Activated CD8-positive, alpha-beta memory T cell treated with anti-CD3 and anti-CD28 coated beads, Interleukin-2, amount 10 ng/mL, durations not matched to agents 7 days and 5 days (primary cell): Measurements from ENCODE around the gene PPT2. TPM values are rescaled to one million over a fixed set of nuclear protein-coding genes. Genes with fewer than 3 reads are reported as not detected.

Experiments used
- ATAC-seq: fragments of 150-1000 bp; cut with Tn5 transposase; one replicate; pipeline ENCODE4 v1.10.0; 2021; ENCODE audit warnings: moderate library complexity
- CTCF ChIA-PET: fragments of 350-600 bp; sonication (Branson Sonifier 250); formaldehyde crosslinking; loops from one replicate; lab custom pipeline; 2021; ENCODE audit warnings: antibody characterized with exemption; lab: Charles Lee
- DNase-seq: peaks from one replicate; pipeline ENCODE4 v3.0.0-alpha.2; 2020
- H3K27ac Mint-ChIP-seq: one replicate; pipeline ENCODE4 v1.8.0; 2021; ENCODE audit warnings: mild to moderate bottlenecking, mixed read lengths
- H3K27me3 Mint-ChIP-seq: one replicate; pipeline ENCODE4 v1.8.0; 2021; ENCODE audit warnings: mixed read lengths
- H3K36me3 Mint-ChIP-seq: one replicate; pipeline ENCODE4 v1.8.0; 2021; ENCODE audit warnings: mild to moderate bottlenecking, mixed read lengths
- H3K4me1 Mint-ChIP-seq: one replicate; pipeline ENCODE4 v1.8.0; 2021; ENCODE audit warnings: mixed read lengths
- H3K4me3 Mint-ChIP-seq: one replicate; pipeline ENCODE4 v1.8.0; 2021; ENCODE audit warnings: mild to moderate bottlenecking, moderate library complexity, mixed read lengths
- H3K9me3 Mint-ChIP-seq: one replicate; pipeline ENCODE4 v1.8.0; 2022; ENCODE audit warnings: low read depth, mixed read lengths
- total RNA-seq, 2 experiments: library from RNA; stranded (reverse); gene quantifications; one replicate each; pipeline ENCODE4 v1.2.3, GENCODE V29; 2021

PPT2 gene
- total RNA-seq, 2 experiments from 2014 or later = 13.9 to 21.9 TPM

DNA sequence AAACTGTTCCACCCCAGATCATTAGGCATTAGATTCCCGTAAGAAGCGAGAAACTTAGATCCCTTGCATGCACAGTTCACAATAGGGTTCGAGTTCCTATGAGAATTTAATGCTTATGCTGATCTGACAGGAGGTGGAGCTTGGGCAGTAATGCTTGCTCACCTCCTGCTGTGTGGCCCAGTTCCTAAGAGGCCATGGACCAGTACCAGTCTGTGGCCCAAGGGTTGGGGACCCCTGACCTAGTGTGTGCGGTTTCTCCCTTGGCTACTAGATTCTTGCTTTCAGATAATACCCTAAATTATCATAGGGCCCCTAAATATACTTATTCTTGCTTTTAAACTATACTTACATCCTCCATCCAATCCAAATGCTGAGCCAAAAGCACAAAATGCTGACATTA is 40.4 kb downstream of the PPT2 start:
- Mint-ChIP-seq H3K27ac (peak overlapping the region; percentile 99), H3K36me3 (peaks cover 14% of the 10 kb centered on the region), H3K4me1 (peaks cover 26% of the 10 kb centered on the region), H3K27me3 (no peaks in the 10 kb centered on the region), H3K9me3 (no peaks in the 10 kb centered on the region), H3K4me3 (peak overlapping the region; percentile 95)
- ATAC-seq (no peak), DNase-seq (no peak)
- CTCF ChIA-PET = interaction anchor here (0.7 to 2.7 kb wide), 3 partner anchors 12 to 76 kb away, joined by 4 to 16 read pairs (median 8); no protein-coding TSS in a partner anchor

DNA sequence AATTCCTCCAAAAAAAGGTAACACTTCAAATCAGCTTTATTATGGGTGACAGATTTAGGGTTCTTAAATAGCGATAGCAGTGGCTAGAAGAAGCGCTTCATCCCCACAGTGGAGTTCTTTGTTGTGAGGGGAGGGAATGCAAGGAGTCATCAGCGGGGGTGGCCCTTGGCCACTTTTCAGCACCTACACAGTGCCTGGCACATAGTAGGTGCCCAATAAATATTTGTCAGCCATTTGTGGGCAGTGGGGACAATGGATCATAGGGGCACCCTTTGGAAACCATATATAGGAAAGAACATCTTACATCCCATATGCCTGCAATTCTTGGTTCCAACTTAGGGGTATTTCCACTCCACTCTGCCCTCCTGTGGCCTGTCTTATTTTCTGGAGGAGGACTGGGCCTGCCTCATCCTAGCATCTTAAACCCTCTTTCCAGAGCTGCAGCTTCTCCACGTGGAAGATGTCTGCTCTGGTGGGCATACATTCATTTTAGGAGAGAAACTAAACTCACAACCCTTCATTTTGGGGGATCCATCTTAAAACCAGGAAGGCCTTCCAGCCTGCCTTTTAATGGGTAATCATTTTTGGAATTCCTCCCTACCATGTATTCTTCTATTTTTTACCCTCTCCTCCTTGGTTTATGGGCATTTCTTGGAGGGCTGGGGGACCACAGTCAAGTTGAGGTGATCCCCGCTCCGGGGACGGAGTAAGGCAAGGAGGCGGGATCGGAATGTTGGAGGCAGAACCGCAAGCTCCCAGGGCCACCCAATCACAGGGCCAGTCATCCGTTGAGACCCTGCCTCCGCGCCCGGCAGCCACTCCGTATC is 41.1 kb downstream of the PPT2 start:
- ATAC-seq (no peak), DNase-seq (peak; percentile 70)
- CTCF ChIA-PET = interaction anchor here (0.7 to 2.3 kb wide), 20 partner anchors 10 to 663 kb away, joined by 3 to 16 read pairs (median 4); partner anchors contain the start of genes ATF6B, EGFL8, FKBPL and PRRT1
- Mint-ChIP-seq H3K27ac (peak overlapping the region; percentile 99), H3K4me1 (peaks cover 26% of the 10 kb centered on the region), H3K36me3 (peaks cover 14% of the 10 kb centered on the region), H3K9me3 (no peaks in the 10 kb centered on the region), H3K4me3 (peak overlapping the region; percentile 95), H3K27me3 (no peaks in the 10 kb centered on the region)

DNA sequence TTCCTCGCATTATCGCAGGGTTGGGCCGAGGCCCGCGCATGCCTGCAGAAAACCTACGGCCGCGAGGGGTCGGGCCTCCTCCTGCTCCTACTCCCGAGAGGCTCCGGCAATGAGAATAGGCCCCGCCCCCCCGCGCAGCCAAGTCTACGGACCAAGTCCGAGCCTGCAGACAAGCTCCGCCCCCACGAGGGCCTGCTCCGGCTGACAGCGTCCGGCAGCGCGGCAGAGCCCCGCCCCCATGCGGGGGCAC is 41.6 kb downstream of the PPT2 start:
- peak overlapping the region; percentile 99 for H3K27ac Mint-ChIP-seq
- CTCF ChIA-PET = interaction anchor here (0.8 to 2.3 kb wide), 19 partner anchors 11 to 662 kb away, joined by 3 to 16 read pairs (median 4); partner anchors contain the start of genes ATF6B, EGFL8, FKBPL and PRRT1
- no peaks in the 10 kb centered on the region for H3K9me3 Mint-ChIP-seq
- H3K4me3 Mint-ChIP-seq = peak overlapping the region; percentile 95
- H3K27me3 Mint-ChIP-seq = no peaks in the 10 kb centered on the region
- H3K36me3 Mint-ChIP-seq = peaks cover 10% of the 10 kb centered on the region
- peak; percentile 87 for ATAC-seq
- DNase-seq = peak; percentile 100
- peaks cover 26% of the 10 kb centered on the region for H3K4me1 Mint-ChIP-seq

DNA sequence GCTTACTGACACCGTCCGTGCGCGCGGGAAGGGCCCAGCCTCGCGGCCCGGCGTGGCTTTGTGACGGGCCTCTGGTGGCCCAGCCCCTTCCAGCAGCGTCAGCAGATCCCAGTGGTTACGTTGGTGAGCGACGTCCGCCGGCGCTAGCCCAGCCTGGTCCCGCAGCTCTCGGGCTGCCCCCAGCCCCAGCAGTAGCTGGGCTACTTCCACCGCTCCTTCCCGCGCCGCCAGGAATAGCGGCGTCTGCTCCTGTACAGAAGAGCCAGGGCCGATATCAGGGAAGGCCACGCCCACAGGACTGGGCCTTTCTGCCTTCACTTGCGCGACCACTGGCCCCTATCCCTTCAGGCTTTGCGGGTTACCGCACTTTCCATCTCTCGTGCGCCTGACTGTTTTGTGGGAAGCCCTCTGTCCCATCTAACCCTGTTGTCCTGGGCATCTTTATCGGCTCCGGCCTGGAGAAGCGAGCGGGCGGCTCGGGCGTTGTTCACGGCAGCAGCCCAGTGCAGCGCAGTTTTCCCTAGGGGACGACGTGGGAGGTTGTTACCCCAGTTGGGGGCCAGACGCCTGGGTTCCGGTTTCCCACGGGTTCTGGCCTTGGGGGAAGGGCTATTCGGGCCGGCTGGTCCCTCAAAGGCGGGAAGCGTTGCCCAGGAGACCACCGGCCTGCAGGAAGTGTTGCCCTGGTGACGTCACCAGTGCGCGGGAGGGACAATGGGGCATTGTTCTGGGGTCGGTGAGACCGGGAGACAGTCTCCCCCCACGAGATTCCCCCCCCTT is 42.2 kb downstream of the PPT2 start:
- ATAC-seq = peak; percentile 2
- H3K27me3 Mint-ChIP-seq = no peaks in the 10 kb centered on the region

DNA sequence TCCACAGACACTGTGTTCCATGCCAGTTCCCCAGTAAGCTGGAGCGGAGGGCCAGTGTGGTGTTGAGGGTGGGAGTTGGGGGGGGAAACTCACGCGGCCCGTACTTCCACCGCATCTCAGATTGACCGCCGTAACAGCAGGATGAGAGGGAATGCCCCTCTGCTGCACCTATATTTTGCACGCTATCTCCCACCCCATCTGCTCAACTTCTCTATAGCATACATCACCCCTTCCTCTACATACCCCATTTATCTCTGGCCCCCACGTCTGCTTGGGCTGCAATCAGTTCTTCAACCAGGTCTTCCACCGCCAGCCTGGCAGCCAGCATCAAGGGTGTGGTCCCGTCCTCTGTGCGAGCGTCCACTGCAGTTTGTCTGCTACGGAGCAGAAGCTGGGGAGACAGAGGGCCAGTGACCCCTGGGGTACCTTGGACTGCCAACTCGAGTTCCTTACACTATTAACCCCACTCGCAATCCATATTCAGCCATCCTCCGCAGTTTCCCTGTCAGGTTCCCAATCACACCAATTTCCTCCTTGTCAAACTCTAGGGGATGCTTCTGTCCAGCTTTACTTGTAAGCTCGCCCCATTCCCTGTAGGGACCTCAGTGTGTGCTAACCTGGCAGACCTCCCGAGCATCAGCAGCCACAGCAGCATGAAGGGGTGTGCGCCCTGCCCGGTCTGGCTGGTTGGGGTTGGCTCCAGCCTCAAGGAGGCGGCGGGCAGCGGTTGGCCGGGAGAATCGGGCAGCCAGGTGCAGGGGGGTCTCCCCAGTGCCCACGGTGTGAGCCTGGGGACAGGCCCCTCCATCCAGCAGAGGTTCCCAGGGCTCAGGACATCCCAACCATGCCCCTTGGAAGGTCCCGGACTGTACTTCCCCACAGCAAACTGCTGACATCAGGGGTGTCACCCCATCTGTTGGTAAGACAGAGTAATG is 43.0 kb downstream of the PPT2 start:
- CTCF ChIA-PET = interaction anchor here (1.4 to 2.3 kb wide), 2 partner anchors 78 to 642 kb away, joined by 7 read pairs; partner anchors contain the start of gene TAP2
- DNase-seq (no peak), ATAC-seq (no peak)
- Mint-ChIP-seq H3K4me1 (peaks cover 26% of the 10 kb centered on the region), H3K4me3 (peak overlapping the region; percentile 95), H3K36me3 (peaks cover 2% of the 10 kb centered on the region), H3K27me3 (no peaks in the 10 kb centered on the region), H3K9me3 (no peaks in the 10 kb centered on the region), H3K27ac (peak overlapping the region; percentile 99)

More for the DNA sequence above, 42.2 kb downstream of the PPT2 start:
- H3K27ac Mint-ChIP-seq = peak overlapping the region; percentile 99
- DNase-seq = peak; percentile 88
- H3K4me3 Mint-ChIP-seq = peak overlapping the region; percentile 95
- H3K36me3 Mint-ChIP-seq = peaks cover 6% of the 10 kb centered on the region
- no peaks in the 10 kb centered on the region for H3K9me3 Mint-ChIP-seq
- CTCF ChIA-PET = interaction anchor here (0.8 to 2.3 kb wide), 18 partner anchors 11 to 662 kb away, joined by 3 to 16 read pairs (median 4); partner anchors contain the start of genes ATF6B, FKBPL, PRRT1 and RNF5
- H3K4me1 Mint-ChIP-seq = peaks cover 26% of the 10 kb centered on the region

DNA sequence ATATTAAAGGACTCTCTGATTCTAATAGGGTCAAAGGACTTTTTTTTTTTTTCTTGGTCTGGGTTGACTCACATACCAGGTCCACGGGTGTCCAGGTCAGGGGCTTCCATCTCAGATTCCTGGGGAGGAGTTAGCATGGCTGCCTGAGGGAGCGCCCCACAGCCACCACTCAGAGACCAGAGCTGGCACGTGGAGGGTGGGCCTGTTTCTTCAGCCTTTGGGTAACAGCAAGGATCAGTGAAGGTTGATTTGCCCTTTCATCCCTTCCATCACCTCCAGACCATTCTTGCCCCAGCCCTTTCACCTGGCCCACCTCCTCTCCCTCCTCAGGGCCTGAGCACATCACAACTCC is 44.4 kb downstream of the PPT2 start:
- H3K9me3 Mint-ChIP-seq = no peaks in the 10 kb centered on the region
- CTCF ChIA-PET = interaction anchor here (1.0 to 1.4 kb wide), 2 partner anchors 68 to 79 kb away, joined by 3 to 7 read pairs; partner anchors contain the start of gene FKBPL
- no peak overlapping the region for H3K27ac Mint-ChIP-seq
- DNase-seq = no peak
- peaks cover 24% of the 10 kb centered on the region for H3K4me1 Mint-ChIP-seq
- H3K36me3 Mint-ChIP-seq = no peaks in the 10 kb centered on the region
- no peak overlapping the region for H3K4me3 Mint-ChIP-seq
- no peak for ATAC-seq
- H3K27me3 Mint-ChIP-seq = no peaks in the 10 kb centered on the region

DNA sequence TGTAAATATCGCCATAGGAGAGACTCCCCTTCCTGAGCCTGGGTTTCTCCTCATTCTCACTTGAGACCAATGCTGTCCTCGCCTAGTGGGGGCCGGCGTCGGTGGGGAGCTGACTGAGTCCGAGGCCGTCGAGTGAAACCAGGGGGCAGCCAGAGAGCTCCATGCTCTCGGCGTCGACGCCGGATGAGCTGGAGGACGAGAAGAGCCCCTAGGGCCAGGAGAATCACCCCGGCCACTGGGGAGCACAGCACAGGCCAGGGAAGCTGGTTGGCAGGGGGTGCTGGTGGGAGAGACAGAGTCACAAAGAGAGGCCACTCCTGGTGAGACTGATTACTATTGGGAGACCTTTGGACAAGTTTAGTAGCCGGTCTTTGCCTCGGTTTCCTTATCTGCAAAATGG is 44.9 kb downstream of the PPT2 start:
- Mint-ChIP-seq H3K27ac (no peak overlapping the region), H3K36me3 (no peaks in the 10 kb centered on the region), H3K9me3 (no peaks in the 10 kb centered on the region), H3K27me3 (no peaks in the 10 kb centered on the region), H3K4me1 (peaks cover 18% of the 10 kb centered on the region), H3K4me3 (no peak overlapping the region)
- no peak for DNase-seq
- no peak for ATAC-seq
- CTCF ChIA-PET = no interaction called here

DNA sequence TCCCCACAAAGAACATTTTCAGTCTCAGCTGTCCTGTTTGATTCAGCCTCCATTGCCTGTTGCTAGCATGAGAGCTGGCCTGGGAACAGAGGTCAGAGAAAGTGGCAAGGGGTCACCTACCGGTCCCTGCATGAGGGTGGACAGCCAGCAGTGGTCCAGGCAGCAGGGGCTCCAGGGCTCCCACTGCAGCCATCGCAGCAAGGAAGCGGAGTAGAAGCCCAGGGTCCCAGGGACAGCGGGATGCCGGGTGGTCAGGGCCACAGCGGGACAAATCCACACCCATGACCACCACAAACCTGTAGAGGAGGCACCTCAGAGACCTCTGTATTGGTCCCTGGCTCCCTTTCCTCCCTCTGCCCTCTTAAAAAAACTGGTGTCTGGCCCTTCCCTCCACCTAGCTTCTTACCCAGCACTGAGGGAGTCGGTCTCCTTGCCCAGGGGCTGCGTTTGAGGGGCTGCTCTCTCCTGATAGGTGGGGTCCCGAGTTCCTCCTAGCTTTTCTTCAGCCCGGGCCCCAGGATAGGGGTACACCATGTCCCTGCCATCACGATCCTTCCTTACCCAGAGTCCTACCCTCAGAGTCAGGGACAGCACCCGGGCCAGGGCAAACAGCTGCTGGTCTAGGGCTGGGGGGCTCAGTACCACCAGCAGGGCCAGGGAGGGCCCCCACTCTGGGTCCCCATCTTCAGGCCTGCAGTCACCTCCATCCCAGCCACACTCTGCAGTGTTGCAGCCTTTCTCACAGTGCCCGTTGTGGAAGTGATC is 47.0 kb downstream of the PPT2 start:
- Mint-ChIP-seq H3K27me3 (peaks cover 6% of the 10 kb centered on the region), H3K9me3 (no peaks in the 10 kb centered on the region), H3K4me1 (peaks cover 6% of the 10 kb centered on the region), H3K4me3 (no peak overlapping the region), H3K36me3 (no peaks in the 10 kb centered on the region), H3K27ac (no peak overlapping the region)
- CTCF ChIA-PET = no interaction called here
- no peak for ATAC-seq
- no peak for DNase-seq

DNA sequence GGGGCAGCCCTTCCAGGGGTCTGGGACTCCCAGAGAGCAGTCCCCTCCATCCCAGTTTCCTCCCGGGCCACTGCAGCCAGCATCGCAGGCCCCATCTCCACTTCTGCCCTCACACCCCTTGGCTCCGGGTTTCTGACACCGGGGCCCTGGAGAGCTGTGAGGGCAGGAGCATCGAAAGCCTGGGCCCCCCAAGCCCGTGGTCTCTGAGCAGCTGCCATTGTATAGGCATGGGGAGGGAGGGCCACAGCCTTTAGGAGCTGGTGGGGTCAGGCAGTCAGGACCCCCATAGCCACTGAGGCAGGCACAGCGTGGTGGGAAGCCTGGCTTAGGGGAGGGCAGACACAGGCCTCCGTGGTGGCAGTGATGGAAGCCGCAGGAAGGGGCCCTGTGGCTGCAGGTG is 48.2 kb downstream of the PPT2 start:
- H3K27ac Mint-ChIP-seq = no peak overlapping the region
- ATAC-seq = no peak
- no peaks in the 10 kb centered on the region for H3K36me3 Mint-ChIP-seq
- no peak overlapping the region for H3K4me3 Mint-ChIP-seq
- peaks cover under 1% of the 10 kb centered on the region for H3K4me1 Mint-ChIP-seq
- H3K27me3 Mint-ChIP-seq = peaks cover 9% of the 10 kb centered on the region
- no peak for DNase-seq
- CTCF ChIA-PET = no interaction called here
- no peaks in the 10 kb centered on the region for H3K9me3 Mint-ChIP-seq

DNA sequence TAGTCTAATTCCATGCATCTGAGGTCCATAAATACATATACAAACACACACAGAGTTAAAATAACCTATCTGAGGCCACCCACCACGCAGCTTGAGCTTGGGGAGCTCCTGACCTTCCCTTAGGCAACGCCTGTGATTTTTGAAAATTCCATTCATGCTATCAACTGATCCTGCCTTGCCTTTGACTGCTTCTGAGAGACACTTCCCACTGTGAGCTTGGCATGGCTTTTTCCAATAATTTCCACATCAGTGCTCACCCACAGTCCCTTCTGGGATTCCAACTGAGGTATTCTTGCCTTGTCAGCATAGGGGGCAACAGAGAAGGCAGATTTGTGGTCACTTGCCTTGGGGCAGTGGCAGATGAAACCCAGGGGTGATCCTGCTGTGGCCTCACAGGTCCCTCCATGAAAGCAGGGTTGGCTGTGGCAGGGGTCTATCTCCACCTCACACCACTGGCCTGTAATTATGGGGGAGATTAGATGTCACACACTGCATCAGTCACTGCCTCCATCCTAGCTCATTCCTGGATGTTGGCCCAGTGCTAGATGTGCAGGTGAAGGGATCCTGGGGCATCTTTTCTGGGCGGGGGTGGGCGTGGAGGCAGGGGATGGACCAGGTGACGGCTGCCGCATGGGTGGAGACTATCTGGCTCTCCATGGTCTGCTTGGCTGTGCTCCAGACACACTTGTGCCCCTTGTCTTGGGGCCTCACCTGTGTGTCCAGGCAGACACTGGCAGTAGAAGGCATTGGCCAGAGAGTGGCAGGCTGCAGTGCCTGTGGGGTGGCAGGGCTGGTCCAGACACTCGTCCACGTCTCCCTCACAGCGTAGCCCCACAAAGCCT is 49.7 kb downstream of the PPT2 start:
- DNase-seq (no peak), ATAC-seq (no peak)
- Mint-ChIP-seq H3K27ac (no peak overlapping the region), H3K9me3 (no peaks in the 10 kb centered on the region), H3K4me1 (no peaks in the 10 kb centered on the region), H3K27me3 (peaks cover 9% of the 10 kb centered on the region), H3K36me3 (no peaks in the 10 kb centered on the region), H3K4me3 (no peak overlapping the region)
- CTCF ChIA-PET = no interaction called here

DNA sequence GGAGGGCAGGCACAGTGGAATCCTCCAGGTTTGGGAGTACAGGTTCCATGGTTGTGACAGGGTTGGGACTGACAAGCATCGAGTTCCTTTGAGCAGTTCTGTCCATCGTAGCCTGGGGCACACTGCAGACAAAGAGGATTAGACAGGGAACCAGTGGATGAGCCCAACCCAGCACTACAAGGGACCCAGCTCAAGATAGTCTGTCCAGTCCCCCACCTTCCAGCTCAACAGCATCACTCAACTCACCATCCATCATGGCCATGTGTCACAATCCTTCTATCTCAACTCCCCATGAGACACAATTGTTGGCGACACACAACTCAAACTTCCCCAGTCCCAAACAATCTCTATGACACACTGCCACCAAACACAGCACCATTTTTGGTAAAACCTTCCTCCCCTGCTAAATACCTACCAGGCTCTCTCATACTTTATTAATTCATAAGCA is 50.4 kb downstream of the PPT2 start:
- H3K4me1 Mint-ChIP-seq = no peaks in the 10 kb centered on the region
- ATAC-seq = no peak
- H3K27ac Mint-ChIP-seq = no peak overlapping the region
- peaks cover 9% of the 10 kb centered on the region for H3K27me3 Mint-ChIP-seq
- DNase-seq = no peak
- H3K9me3 Mint-ChIP-seq = no peaks in the 10 kb centered on the region
- H3K4me3 Mint-ChIP-seq = no peak overlapping the region
- no peaks in the 10 kb centered on the region for H3K36me3 Mint-ChIP-seq
- CTCF ChIA-PET = no interaction called here
